Measurements from ENCODE around the gene RSRC1. TPM values are rescaled to one million over a fixed set of nuclear protein-coding genes. Genes with fewer than 3 reads are reported as not detected.

RSRC1 gene
- total RNA-seq, 5 donors from 2014 or later (not counting 1 experiment from before 2014, with no cell fraction given): 29.9 to 35.0 (median 31.1) TPM

DNA sequence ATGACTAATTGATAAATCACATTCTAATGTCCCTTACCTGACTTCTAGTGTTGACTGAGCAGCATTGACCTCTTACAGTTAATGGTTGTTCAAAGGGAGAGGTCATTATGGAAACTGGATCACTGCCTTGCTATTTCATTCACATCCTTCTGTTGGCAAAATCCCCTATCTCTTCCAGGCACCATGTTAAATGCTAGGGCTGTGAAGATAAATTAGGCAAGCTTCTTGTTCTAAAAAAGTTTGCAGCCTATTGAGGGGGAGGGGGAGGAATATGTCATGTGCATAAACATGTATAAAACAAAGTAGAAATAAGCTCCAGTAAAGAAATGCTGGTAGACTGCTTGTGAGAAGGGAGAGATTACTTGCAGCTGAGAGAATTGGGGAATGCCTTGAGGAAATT is 376.3 kb downstream of the RSRC1 start:
- no peak overlapping the region for H3K27ac ChIP-seq (ENCODE audit: low read length)
- no peak for DNase-seq
- H3K27me3 ChIP-seq (replicated peaks in 1 of 2; ENCODE audit: control insufficient read depth in 2 of 2, extremely low read depth in 1 of 2, insufficient read depth in 2 of 2, low read length in 1 of 2): no peaks in the 10 kb centered on the region
- H3K4me1 ChIP-seq (ENCODE audit: control insufficient read depth in 1 of 2, extremely low read depth in 1 of 2, insufficient read depth in 2 of 2, low read length in 2 of 2): no peaks in the 10 kb centered on the region
- Mint-ChIP-seq H3K9me3 (peaks cover 0 to 2% (median 0%) of the 10 kb centered on the region in 3 donors), H3K4me3 (no peak overlapping the region), H3K27me3 (no peaks in the 10 kb centered on the region), H3K4me1 (no peaks in the 10 kb centered on the region), H3K27ac (no peak overlapping the region), H3K36me3 (peaks cover 2% of the 10 kb centered on the region)
- H3K4me3 ChIP-seq (ENCODE audit: control insufficient read depth in 1 of 2, extremely low read depth in 1 of 2, low read length in 1 of 2): no peak overlapping the region
- ATAC-seq (replicated peaks in 1 of 4): no peak
- H3K9me3 ChIP-seq: no peaks in the 10 kb centered on the region
- ChIA-PET POLR2A (no interaction called here), CTCF (interaction anchor here in 1 of 2 donors (0.8 kb wide), 1 partner anchor 20 kb away, joined by 3 read pairs; no protein-coding TSS in a partner anchor)
- H3K36me3 ChIP-seq (ENCODE audit: control insufficient read depth in 2 of 2, extremely low read depth in 1 of 2, insufficient read depth in 1 of 2, low read length in 1 of 2): no peaks in the 10 kb centered on the region

DNA sequence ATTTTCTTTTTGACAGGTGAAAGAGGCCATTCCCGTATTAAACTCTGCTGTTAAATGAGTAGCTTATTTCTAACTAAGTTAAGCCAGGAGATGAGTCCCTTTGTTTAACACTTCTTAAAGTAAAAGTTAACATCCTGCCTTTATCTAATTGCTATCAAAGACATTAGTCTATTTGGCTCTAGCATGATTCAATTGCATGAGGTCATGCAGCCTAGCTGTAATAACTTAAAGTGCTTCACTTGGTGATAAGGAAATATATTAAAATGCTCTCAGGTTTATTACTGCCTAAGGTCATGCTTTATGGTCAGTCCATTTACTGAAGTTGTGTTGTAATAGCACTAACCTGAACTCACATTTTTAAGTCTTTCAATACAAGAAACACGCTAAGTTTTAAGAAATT is 378.8 kb downstream of the RSRC1 start:
- H3K27ac ChIP-seq (ENCODE audit: low read length): no peak overlapping the region
- Mint-ChIP-seq H3K4me1 (no peaks in the 10 kb centered on the region), H3K36me3 (peaks cover 8% of the 10 kb centered on the region), H3K4me3 (no peak overlapping the region), H3K27me3 (no peaks in the 10 kb centered on the region), H3K9me3 (peaks cover 0 to 4% (median 0%) of the 10 kb centered on the region in 3 donors), H3K27ac (no peak overlapping the region)
- no peaks in the 10 kb centered on the region for H3K9me3 ChIP-seq
- POLR2A ChIA-PET: no interaction called here
- ATAC-seq (replicated peaks in 1 of 4): no peak
- no peaks in the 10 kb centered on the region for H3K27me3 ChIP-seq (replicated peaks in 1 of 2; ENCODE audit: control insufficient read depth in 2 of 2, extremely low read depth in 1 of 2, insufficient read depth in 2 of 2, low read length in 1 of 2)
- CTCF ChIA-PET: no interaction called here
- no peaks in the 10 kb centered on the region for H3K4me1 ChIP-seq (ENCODE audit: control insufficient read depth in 1 of 2, extremely low read depth in 1 of 2, insufficient read depth in 2 of 2, low read length in 2 of 2)
- no peaks in the 10 kb centered on the region for H3K36me3 ChIP-seq (ENCODE audit: control insufficient read depth in 2 of 2, extremely low read depth in 1 of 2, insufficient read depth in 1 of 2, low read length in 1 of 2)
- no peak for DNase-seq
- H3K4me3 ChIP-seq (ENCODE audit: control insufficient read depth in 1 of 2, extremely low read depth in 1 of 2, low read length in 1 of 2): no peak overlapping the region
- no CpG with 5 or more reads among the region's 2 CpGs for WGBS (ENCODE audit: insufficient coverage)

DNA sequence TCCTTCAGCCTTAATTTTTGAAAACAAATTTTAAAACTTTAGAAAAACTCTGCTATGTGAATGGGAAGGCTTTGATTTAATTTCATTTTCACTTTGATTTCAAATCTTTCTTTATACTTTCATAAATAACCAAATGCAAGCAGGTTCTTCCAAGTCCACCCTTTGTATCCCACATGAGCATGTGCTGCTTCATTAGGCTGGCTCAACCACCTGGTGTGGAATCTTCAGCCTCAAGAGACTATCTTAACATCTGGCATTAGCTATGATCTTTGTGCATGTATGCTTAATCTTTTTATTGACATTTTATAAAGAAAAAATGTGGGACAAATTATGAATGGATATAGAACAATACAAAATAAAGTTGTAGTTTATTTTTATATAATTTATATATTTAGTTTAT is 379.3 kb downstream of the RSRC1 start:
- Histone ChIP-seq H3K27ac (ENCODE audit: low read length) (no peak overlapping the region), H3K27me3 (replicated peaks in 1 of 2; ENCODE audit: control insufficient read depth in 2 of 2, extremely low read depth in 1 of 2, insufficient read depth in 2 of 2, low read length in 1 of 2) (no peaks in the 10 kb centered on the region), H3K36me3 (ENCODE audit: control insufficient read depth in 2 of 2, extremely low read depth in 1 of 2, insufficient read depth in 1 of 2, low read length in 1 of 2) (no peaks in the 10 kb centered on the region), H3K4me1 (ENCODE audit: control insufficient read depth in 1 of 2, extremely low read depth in 1 of 2, insufficient read depth in 2 of 2, low read length in 2 of 2) (no peaks in the 10 kb centered on the region), H3K9me3 (no peaks in the 10 kb centered on the region), H3K4me3 (ENCODE audit: control insufficient read depth in 1 of 2, extremely low read depth in 1 of 2, low read length in 1 of 2) (no peak overlapping the region)
- ATAC-seq (replicated peaks in 1 of 4) (no peak), DNase-seq (no peak)
- Mint-ChIP-seq H3K27me3 (no peaks in the 10 kb centered on the region), H3K4me1 (no peaks in the 10 kb centered on the region), H3K27ac (no peak overlapping the region), H3K36me3 (peaks cover 8% of the 10 kb centered on the region), H3K4me3 (no peak overlapping the region), H3K9me3 (peaks cover 0 to 4% (median 0%) of the 10 kb centered on the region in 3 donors)
- ChIA-PET CTCF (no interaction called here), POLR2A (no interaction called here)

DNA sequence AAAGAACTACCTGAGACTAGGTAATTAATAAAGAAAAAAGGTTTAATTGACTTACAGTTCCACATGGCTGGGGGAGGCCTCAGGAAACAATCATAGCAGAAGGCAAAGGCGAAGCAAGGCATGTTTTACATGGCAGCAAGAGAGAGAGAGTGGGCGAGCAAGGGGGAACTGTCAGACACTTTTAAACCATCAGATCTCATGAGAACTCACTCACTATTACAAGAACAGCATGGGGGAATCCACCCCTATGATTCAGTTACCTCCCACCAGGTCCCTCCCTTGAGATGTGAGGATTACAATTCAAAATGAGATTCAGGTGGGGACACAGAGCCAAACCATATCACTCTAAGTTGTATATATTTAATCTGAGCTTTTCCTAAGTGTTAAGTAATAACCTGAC is 382.1 kb downstream of the RSRC1 start:
- H3K4me3 Mint-ChIP-seq: no peak overlapping the region
- no peaks in the 10 kb centered on the region for H3K4me1 ChIP-seq (ENCODE audit: control insufficient read depth in 1 of 2, extremely low read depth in 1 of 2, insufficient read depth in 2 of 2, low read length in 2 of 2)
- no CpG with 5 or more reads among the region's 2 CpGs for WGBS (ENCODE audit: insufficient coverage)
- POLR2A ChIA-PET: no interaction called here
- no peaks in the 10 kb centered on the region for H3K9me3 ChIP-seq
- H3K27ac ChIP-seq (ENCODE audit: low read length): no peak overlapping the region
- CTCF ChIA-PET: no interaction called here
- DNase-seq (no peak), ATAC-seq (replicated peaks in 1 of 4) (no peak)
- H3K27me3 Mint-ChIP-seq: no peaks in the 10 kb centered on the region
- peaks cover 12% of the 10 kb centered on the region for H3K36me3 Mint-ChIP-seq
- H3K4me1 Mint-ChIP-seq: no peaks in the 10 kb centered on the region
- H3K9me3 Mint-ChIP-seq: peaks cover 3 to 7% (median 4%) of the 10 kb centered on the region in 3 donors
- H3K27ac Mint-ChIP-seq: no peak overlapping the region
- no peaks in the 10 kb centered on the region for H3K27me3 ChIP-seq (replicated peaks in 1 of 2; ENCODE audit: control insufficient read depth in 2 of 2, extremely low read depth in 1 of 2, insufficient read depth in 2 of 2, low read length in 1 of 2)
- no peak overlapping the region for H3K4me3 ChIP-seq (ENCODE audit: control insufficient read depth in 1 of 2, extremely low read depth in 1 of 2, low read length in 1 of 2)
- no peaks in the 10 kb centered on the region for H3K36me3 ChIP-seq (ENCODE audit: control insufficient read depth in 2 of 2, extremely low read depth in 1 of 2, insufficient read depth in 1 of 2, low read length in 1 of 2)

DNA sequence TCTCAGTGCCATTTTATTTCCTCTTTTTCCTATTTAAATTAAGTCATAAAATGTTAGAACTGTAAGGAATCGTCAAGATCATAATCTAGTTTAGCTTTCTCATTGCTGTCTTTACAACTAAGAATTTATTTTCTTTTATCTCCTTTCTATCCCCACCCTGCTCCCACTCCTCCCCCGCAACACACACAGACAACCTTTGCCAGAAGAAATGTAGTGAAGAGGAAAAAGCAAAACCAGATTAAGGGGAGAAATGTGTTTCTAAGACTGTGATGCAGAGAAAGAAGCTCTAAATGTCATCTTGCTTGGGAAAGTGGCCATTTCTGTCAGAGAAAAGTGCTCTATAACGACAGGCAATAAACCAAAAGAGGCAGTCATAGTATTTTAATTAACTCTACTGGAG is 382.8 kb downstream of the RSRC1 start:
- no peaks in the 10 kb centered on the region for H3K27me3 ChIP-seq (replicated peaks in 1 of 2; ENCODE audit: control insufficient read depth in 2 of 2, extremely low read depth in 1 of 2, insufficient read depth in 2 of 2, low read length in 1 of 2)
- H3K27ac ChIP-seq (ENCODE audit: low read length): no peak overlapping the region
- Mint-ChIP-seq H3K4me1 (no peaks in the 10 kb centered on the region), H3K27me3 (no peaks in the 10 kb centered on the region), H3K4me3 (no peak overlapping the region), H3K9me3 (peaks cover 4 to 9% (median 5%) of the 10 kb centered on the region in 3 donors), H3K36me3 (peaks cover 14% of the 10 kb centered on the region), H3K27ac (no peak overlapping the region)
- POLR2A ChIA-PET: no interaction called here
- DNase-seq (no peak), ATAC-seq (replicated peaks in 1 of 4) (no peak)
- no peaks in the 10 kb centered on the region for H3K36me3 ChIP-seq (ENCODE audit: control insufficient read depth in 2 of 2, extremely low read depth in 1 of 2, insufficient read depth in 1 of 2, low read length in 1 of 2)
- no peak overlapping the region for H3K4me3 ChIP-seq (ENCODE audit: control insufficient read depth in 1 of 2, extremely low read depth in 1 of 2, low read length in 1 of 2)
- WGBS (ENCODE audit: insufficient coverage): no CpG with 5 or more reads among the region's 3 CpGs
- no peaks in the 10 kb centered on the region for H3K9me3 ChIP-seq
- CTCF ChIA-PET: no interaction called here
- no peaks in the 10 kb centered on the region for H3K4me1 ChIP-seq (ENCODE audit: control insufficient read depth in 1 of 2, extremely low read depth in 1 of 2, insufficient read depth in 2 of 2, low read length in 2 of 2)

DNA sequence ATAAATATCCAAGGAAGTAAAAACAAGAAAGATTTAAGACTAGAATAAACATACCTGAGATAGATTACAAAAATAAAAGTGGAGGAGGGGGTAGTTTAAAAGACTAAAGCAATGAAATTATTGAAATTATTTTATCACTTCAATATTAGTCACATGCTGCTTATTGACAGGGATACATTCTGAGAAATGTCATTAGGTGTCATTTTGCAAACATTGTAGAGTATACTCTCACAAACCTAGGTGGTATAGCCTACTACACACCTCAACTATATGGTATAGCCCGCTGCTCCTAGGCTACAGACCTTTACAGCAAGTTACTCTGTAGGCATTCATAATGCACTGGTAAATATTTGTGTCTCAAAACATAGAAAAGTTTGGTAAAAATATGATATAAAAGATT is 384.0 kb downstream of the RSRC1 start:
- CTCF ChIA-PET: interaction anchor here in 1 of 2 donors (0.6 kb wide), 1 partner anchor 718 kb away, joined by 3 read pairs; no protein-coding TSS in a partner anchor
- Mint-ChIP-seq H3K4me1 (no peaks in the 10 kb centered on the region), H3K4me3 (no peak overlapping the region), H3K27ac (no peak overlapping the region), H3K36me3 (peaks cover 26% of the 10 kb centered on the region), H3K27me3 (no peaks in the 10 kb centered on the region), H3K9me3 (peaks cover 12 to 21% (median 14%) of the 10 kb centered on the region in 3 donors)
- ATAC-seq (replicated peaks in 1 of 4) (no peak), DNase-seq (no peak)
- no peak overlapping the region for H3K4me3 ChIP-seq (ENCODE audit: control insufficient read depth in 1 of 2, extremely low read depth in 1 of 2, low read length in 1 of 2)
- no peaks in the 10 kb centered on the region for H3K4me1 ChIP-seq (ENCODE audit: control insufficient read depth in 1 of 2, extremely low read depth in 1 of 2, insufficient read depth in 2 of 2, low read length in 2 of 2)
- no peak overlapping the region for H3K27ac ChIP-seq (ENCODE audit: low read length)
- no CpG with 5 or more reads among the region's 1 CpG for WGBS (ENCODE audit: insufficient coverage)
- no peaks in the 10 kb centered on the region for H3K27me3 ChIP-seq (replicated peaks in 1 of 2; ENCODE audit: control insufficient read depth in 2 of 2, extremely low read depth in 1 of 2, insufficient read depth in 2 of 2, low read length in 1 of 2)
- no peaks in the 10 kb centered on the region for H3K36me3 ChIP-seq (ENCODE audit: control insufficient read depth in 2 of 2, extremely low read depth in 1 of 2, insufficient read depth in 1 of 2, low read length in 1 of 2)
- no peaks in the 10 kb centered on the region for H3K9me3 ChIP-seq
- POLR2A ChIA-PET: no interaction called here

DNA sequence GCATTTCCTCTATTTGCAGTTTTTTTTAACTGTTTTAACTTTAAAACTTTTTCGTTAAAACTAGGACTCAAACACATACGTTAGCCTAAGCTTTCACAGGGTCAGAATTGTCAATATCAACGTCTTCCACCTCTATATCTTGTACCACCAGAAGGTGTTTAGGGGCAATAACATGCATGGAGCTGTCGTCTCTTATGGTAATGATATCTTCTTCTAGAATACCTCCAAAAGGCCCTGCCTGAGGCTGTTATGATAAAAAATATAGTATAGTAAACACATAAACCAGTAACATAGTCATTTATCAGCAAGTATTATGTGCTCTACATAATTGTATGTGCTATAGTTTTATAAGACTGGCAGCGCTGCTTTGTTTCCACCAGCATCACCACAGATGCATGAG is 384.8 kb downstream of the RSRC1 start:
- WGBS (ENCODE audit: insufficient coverage): no CpG with 5 or more reads among the region's 5 CpGs
- Mint-ChIP-seq H3K36me3 (peaks cover 28% of the 10 kb centered on the region), H3K9me3 (peaks cover 12 to 21% (median 14%) of the 10 kb centered on the region in 3 donors), H3K4me3 (no peak overlapping the region), H3K4me1 (no peaks in the 10 kb centered on the region), H3K27ac (no peak overlapping the region), H3K27me3 (no peaks in the 10 kb centered on the region)
- H3K27me3 ChIP-seq (replicated peaks in 1 of 2; ENCODE audit: control insufficient read depth in 2 of 2, extremely low read depth in 1 of 2, insufficient read depth in 2 of 2, low read length in 1 of 2): no peaks in the 10 kb centered on the region
- DNase-seq (no peak), ATAC-seq (replicated peaks in 1 of 4) (no peak)
- no peak overlapping the region for H3K4me3 ChIP-seq (ENCODE audit: control insufficient read depth in 1 of 2, extremely low read depth in 1 of 2, low read length in 1 of 2)
- POLR2A ChIA-PET: interaction anchor here in 1 of 2 donors (0.6 kb wide), 1 partner anchor 23 kb away, joined by 3 read pairs; no protein-coding TSS in a partner anchor
- H3K4me1 ChIP-seq (ENCODE audit: control insufficient read depth in 1 of 2, extremely low read depth in 1 of 2, insufficient read depth in 2 of 2, low read length in 2 of 2): no peaks in the 10 kb centered on the region
- H3K27ac ChIP-seq (ENCODE audit: low read length): no peak overlapping the region
- no peaks in the 10 kb centered on the region for H3K9me3 ChIP-seq
- CTCF ChIA-PET: no interaction called here
- no peaks in the 10 kb centered on the region for H3K36me3 ChIP-seq (ENCODE audit: control insufficient read depth in 2 of 2, extremely low read depth in 1 of 2, insufficient read depth in 1 of 2, low read length in 1 of 2)

All from T-cell (primary cell).